NT2/D1 (cell line): ENCODE data around the gene LCOR.

Source experiments
- DNase-seq: peaks from one replicate; pipeline ENCODE4 v3.0.0-alpha.2; 2011; ENCODE audit warnings: low read depth, low spot score
- H3K27me3 ChIP-seq: 2 replicates; pipeline ENCODE4 v1.6.0; 2011; ENCODE audit warnings: mild to moderate bottlenecking; ENCODE audit not compliant: insufficient read length, insufficient read depth
- H3K36me3 ChIP-seq: 2 replicates; pipeline ENCODE4 v1.6.1; 2011; ENCODE audit warnings: mild to moderate bottlenecking, low read length, mixed read lengths; ENCODE audit not compliant: insufficient read depth, insufficient read length
- H3K4me1 ChIP-seq: 2 replicates; pipeline ENCODE4 v1.5.1; 2011; ENCODE audit not compliant: insufficient read depth, insufficient read length
- H3K4me3 ChIP-seq: 2 replicates; pipeline ENCODE4 v1.5.1; 2011; ENCODE audit warnings: low read depth; ENCODE audit not compliant: insufficient read length
- H3K9ac ChIP-seq: 2 replicates; pipeline ENCODE4 v1.6.0; 2011; ENCODE audit warnings: low read depth; ENCODE audit not compliant: insufficient read length
- H3K9me3 ChIP-seq: 2 replicates; pipeline ENCODE4 v1.5.1; 2011; ENCODE audit warnings: mild to moderate bottlenecking, low read length; ENCODE audit not compliant: insufficient read depth
- SUZ12 ChIP-seq: IDR thresholded peaks from 2 replicates; pipeline ENCODE4 v1.6.1; 2011; ENCODE audit not compliant: insufficient read length, insufficient read depth; ENCODE audit errors: extremely low read depth
- YY1 ChIP-seq: IDR thresholded peaks from 2 replicates; pipeline ENCODE4 v1.6.1; 2011; ENCODE audit not compliant: insufficient read length, insufficient read depth
- ZNF274 ChIP-seq: IDR thresholded peaks from 2 replicates; pipeline ENCODE4 v1.6.1; 2011; ENCODE audit warnings: mild to moderate bottlenecking, low read depth, low read length

The LCOR gene

GRCh38 chr10:96991313-96991841 is 159.3 kb downstream of the LCOR start:
- no peak overlapping the region for H3K9ac ChIP-seq
- peaks cover 4% of the 10 kb centered on the region for H3K36me3 ChIP-seq
- H3K4me1 ChIP-seq = peaks cover 4% of the 10 kb centered on the region
- no peak overlapping the region for H3K4me3 ChIP-seq
- no peaks in the 10 kb centered on the region for H3K9me3 ChIP-seq
- TF ChIP-seq YY1 (no peak), SUZ12 (no peak), ZNF274 (no peak)
- no peaks in the 10 kb centered on the region for H3K27me3 ChIP-seq
- DNase-seq = no peak

DNA sequence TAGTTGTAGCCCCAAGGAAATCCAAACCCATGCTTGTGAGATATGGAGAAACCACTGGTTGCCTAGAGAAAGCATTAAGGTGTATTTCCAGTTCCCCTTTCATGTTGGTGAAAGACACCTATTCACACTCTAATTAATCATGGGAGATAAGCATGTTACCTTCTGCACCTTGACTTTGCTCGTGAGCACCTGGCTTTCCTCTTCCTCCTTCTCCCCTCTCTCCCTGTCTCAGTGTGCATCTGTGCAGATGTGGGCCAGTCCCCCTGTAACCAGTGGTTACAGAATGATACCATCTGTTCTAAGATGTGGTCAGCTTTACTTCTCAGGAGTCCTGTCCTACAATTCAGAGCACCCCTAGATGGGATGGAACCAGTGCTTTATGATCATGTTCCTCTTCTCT is 160.6 kb downstream of the LCOR start:
- Histone ChIP-seq H3K4me1 (peaks cover 4% of the 10 kb centered on the region), H3K27me3 (no peaks in the 10 kb centered on the region), H3K9me3 (no peaks in the 10 kb centered on the region), H3K36me3 (peaks cover 4% of the 10 kb centered on the region), H3K4me3 (no peak overlapping the region), H3K9ac (no peak overlapping the region)
- DNase-seq = no peak
- no peak for TF ChIP-seq ZNF274
- no peak for TF ChIP-seq SUZ12
- TF ChIP-seq YY1 = no peak

DNA sequence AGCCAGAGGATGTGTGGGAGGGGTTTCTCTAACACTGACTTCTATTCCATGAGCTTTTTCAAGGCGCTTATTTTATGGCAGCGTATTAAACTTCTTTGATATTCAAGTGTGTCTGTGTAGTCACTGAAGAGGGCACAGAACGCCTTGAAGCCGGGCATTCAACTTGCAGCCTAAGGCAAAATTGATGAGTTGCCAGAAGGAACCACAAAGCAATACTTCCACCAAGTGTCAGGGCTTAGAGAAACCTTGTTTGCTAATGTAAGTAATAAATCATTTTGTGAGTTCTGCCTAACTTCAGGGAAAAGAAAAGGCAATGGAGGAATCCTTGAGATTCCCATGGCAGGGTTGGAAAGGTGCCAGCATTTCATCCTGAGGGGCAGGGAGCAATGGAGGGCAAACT is 163.8 kb downstream of the LCOR start:
- Histone ChIP-seq H3K9ac (no peak overlapping the region), H3K9me3 (no peaks in the 10 kb centered on the region), H3K27me3 (no peaks in the 10 kb centered on the region), H3K4me3 (no peak overlapping the region), H3K36me3 (no peaks in the 10 kb centered on the region), H3K4me1 (peaks cover 2% of the 10 kb centered on the region)
- TF ChIP-seq SUZ12 = no peak
- no peak for TF ChIP-seq ZNF274
- TF ChIP-seq YY1 = no peak
- no peak for DNase-seq

DNA sequence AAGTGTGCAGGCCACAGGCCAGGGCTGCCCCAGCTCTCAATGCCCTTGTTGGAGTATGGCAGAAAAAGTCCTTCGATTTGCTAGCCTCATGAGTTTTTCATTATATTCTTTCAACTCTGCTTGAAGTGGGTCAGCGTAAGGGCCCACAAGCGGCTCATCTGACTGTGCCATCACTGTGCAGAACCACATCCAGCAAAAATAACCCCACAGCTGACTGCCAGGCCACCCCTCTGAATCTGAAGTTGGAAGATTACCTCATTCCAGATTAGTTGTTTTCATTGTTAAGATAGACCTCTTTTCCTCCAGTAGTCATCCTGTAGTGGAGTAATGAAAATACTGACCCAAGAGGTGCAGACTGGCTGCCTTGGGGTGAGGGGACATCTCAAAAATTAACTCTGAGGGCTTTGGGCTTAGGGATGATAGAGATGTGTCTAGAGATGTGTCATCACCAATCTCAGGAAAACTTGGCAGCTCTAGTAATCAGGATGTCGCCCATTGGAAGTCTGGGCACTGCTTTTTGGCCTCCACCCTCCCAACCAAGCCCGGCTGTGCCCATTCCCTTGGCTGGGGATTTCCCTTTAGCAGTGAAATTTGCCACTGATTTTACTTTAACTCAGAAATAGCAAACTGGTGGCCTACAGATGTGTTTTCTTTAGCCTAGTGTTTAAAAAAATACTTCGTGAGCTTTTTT is 164.3 kb downstream of the LCOR start:
- no peak overlapping the region for H3K4me3 ChIP-seq
- H3K4me1 ChIP-seq = peaks cover 2% of the 10 kb centered on the region
- no peak for DNase-seq
- H3K9me3 ChIP-seq = no peaks in the 10 kb centered on the region
- H3K36me3 ChIP-seq = no peaks in the 10 kb centered on the region
- no peak overlapping the region for H3K9ac ChIP-seq
- H3K27me3 ChIP-seq = no peaks in the 10 kb centered on the region
- TF ChIP-seq ZNF274 = no peak
- TF ChIP-seq YY1 = no peak
- no peak for TF ChIP-seq SUZ12

- H3K4me3 ChIP-seq = no peak overlapping the region
- H3K36me3 ChIP-seq = no peaks in the 10 kb centered on the region
- H3K9ac ChIP-seq = no peak overlapping the region
- TF ChIP-seq ZNF274 (no peak), SUZ12 (no peak), YY1 (no peak)
- no peak for DNase-seq
- no peaks in the 10 kb centered on the region for H3K9me3 ChIP-seq
- no peaks in the 10 kb centered on the region for H3K27me3 ChIP-seq
- no peaks in the 10 kb centered on the region for H3K4me1 ChIP-seq
Observed at GRCh38 chr10:96998329-96998888, 166.3 kb downstream of the LCOR start.

DNA sequence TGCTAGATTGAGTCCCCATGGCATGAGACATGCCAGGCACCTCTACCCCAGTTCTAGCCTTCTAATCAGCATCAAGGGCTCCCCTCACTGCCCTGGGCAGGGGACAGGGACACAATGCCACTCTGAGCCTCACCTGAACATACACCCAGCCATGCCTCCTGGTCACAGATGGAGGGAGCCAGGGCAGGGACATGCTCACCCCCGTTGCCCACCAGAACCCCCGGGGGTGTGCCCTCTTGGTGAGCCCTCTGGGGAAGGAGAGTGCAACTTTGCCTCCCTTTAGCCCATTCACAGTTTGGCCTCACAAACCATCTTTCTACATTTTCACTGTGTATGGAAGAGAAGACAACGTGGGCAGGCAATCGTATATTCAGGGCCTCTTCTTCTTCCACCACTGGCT is 167.2 kb downstream of the LCOR start:
- TF ChIP-seq YY1 (no peak), SUZ12 (no peak), ZNF274 (no peak)
- no peak overlapping the region for H3K9ac ChIP-seq
- H3K9me3 ChIP-seq = no peaks in the 10 kb centered on the region
- H3K27me3 ChIP-seq = no peaks in the 10 kb centered on the region
- H3K36me3 ChIP-seq = no peaks in the 10 kb centered on the region
- no peak overlapping the region for H3K4me3 ChIP-seq
- H3K4me1 ChIP-seq = no peaks in the 10 kb centered on the region
- DNase-seq = no peak

GRCh38 chr10:96999987-97000386 is 167.9 kb downstream of the LCOR start:
- H3K36me3 ChIP-seq = no peaks in the 10 kb centered on the region
- no peak for DNase-seq
- H3K4me1 ChIP-seq = no peaks in the 10 kb centered on the region
- H3K9me3 ChIP-seq = no peaks in the 10 kb centered on the region
- H3K27me3 ChIP-seq = no peaks in the 10 kb centered on the region
- TF ChIP-seq YY1 (no peak), SUZ12 (no peak), ZNF274 (no peak)
- no peak overlapping the region for H3K4me3 ChIP-seq
- H3K9ac ChIP-seq = no peak overlapping the region
